Right lung (tissue), 10 donors: ENCODE results near the gene TCEA3. TPM values are rescaled to one million over a fixed set of nuclear protein-coding genes. Genes with fewer than 3 reads are reported as not detected.

Experiments used
- DNase-seq, 2 donors: peaks; one replicate each; pipeline ENCODE4 v3.0.0-alpha.2; 2013
- long read RNA-seq, 8 donors: transcript quantifications; one replicate each; lab custom pipeline, GENCODE V29; 2026
- polyA plus RNA-seq, 5 donors: library from polyadenylated mRNA; unstranded; fragments of 120-200 nt; gene quantifications; one replicate each; pipeline versions ENCODE4 v1.2.1 to v1.2.3, GENCODE V29; 2013; ENCODE audit warnings: inconsistent platforms in 1 of 5, low replicate concordance in 1 of 5; ENCODE audit not compliant: insufficient read length in 5 of 5, insufficient read depth in 1 of 5

The TCEA3 gene
- 10 to 100 TPM; 15.2 to 39.8 (median 28.2) TPM for polyA plus RNA-seq
- long read RNA-seq, donor 1, transcript TCEA3-203 (11 exons, 1,559 nt) = major isoform, 6 of 7 reads
- long read RNA-seq, donor 1, partial matches to known transcripts = 0 of 7 reads
- long read RNA-seq, donor 1, other reads (novel, unspliced or antisense) = 0 of 7 reads
- long read RNA-seq, donor 2, partial matches to known transcripts = 0 of 2 reads
- long read RNA-seq, donor 2, other reads (novel, unspliced or antisense) = 0 of 2 reads
- long read RNA-seq, donor 3, partial matches to known transcripts = 12 of 14 reads
- long read RNA-seq, donor 3, other reads (novel, unspliced or antisense) = 0 of 14 reads
- long read RNA-seq, donor 4, partial matches to known transcripts = 5 of 6 reads
- long read RNA-seq, donor 4, other reads (novel, unspliced or antisense) = 0 of 6 reads
- long read RNA-seq, donor 5, partial matches to known transcripts = 0 of 4 reads
- long read RNA-seq, donor 5, other reads (novel, unspliced or antisense) = 0 of 4 reads
- long read RNA-seq, donor 6, transcript TCEA3-203 (11 exons, 1,559 nt) = major isoform, 7 of 7 reads
- long read RNA-seq, donor 6, partial matches to known transcripts = 0 of 7 reads
- long read RNA-seq, donor 6, other reads (novel, unspliced or antisense) = 0 of 7 reads
- long read RNA-seq, donor 7, partial matches to known transcripts = 0 of 4 reads
- long read RNA-seq, donor 7, other reads (novel, unspliced or antisense) = 0 of 4 reads
- long read RNA-seq, donor 8, partial matches to known transcripts = 0 of 1 reads
- long read RNA-seq, donor 8, other reads (novel, unspliced or antisense) = 0 of 1 reads

GRCh38 chr1:23424293-23425192 lies at the start of gene TCEA3:
Gene TCEA3, minus strand, starts transcription at chr1:23424748. Its CDS starts 115 bp downstream, at chr1:23424633.
- DNase-seq = no peak

DNA sequence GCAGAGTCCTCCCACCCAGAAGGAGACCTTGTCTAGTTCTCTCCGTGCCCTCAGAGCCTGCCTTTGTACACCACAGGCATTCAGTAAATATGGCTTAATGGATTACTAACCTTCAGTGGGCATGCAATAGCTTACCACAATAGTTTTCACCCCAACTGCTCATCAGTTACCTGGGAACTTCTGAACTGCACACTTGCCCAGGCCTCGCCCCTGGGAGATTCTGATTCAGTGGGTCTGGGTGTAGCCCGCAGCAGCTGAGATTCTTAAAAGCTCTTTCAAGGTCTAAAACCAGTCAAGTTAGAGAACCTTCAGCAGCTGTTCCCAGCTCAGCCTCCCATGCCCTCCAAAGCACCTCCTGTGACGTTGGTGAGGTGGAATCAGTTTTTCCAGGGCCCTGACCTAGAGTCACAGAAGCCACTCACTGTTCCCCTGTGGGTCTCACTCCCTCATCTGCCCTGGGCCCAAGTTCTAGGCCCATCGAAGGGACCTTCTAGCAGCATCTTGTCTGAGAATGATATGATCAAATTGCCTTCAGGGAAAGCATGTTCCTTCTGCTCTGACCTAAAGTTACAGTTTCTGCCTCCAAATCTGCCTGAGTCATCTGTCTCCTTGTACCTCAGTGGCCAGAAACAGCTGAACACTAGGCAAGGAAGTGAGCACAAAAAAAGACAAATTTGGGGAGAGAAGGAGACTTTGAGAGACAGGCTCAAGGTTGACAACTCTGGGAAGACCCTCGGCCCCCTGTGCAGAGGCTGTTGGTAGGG lies 48.7 kb upstream of the TCEA3 start:
- no peak for DNase-seq

DNA sequence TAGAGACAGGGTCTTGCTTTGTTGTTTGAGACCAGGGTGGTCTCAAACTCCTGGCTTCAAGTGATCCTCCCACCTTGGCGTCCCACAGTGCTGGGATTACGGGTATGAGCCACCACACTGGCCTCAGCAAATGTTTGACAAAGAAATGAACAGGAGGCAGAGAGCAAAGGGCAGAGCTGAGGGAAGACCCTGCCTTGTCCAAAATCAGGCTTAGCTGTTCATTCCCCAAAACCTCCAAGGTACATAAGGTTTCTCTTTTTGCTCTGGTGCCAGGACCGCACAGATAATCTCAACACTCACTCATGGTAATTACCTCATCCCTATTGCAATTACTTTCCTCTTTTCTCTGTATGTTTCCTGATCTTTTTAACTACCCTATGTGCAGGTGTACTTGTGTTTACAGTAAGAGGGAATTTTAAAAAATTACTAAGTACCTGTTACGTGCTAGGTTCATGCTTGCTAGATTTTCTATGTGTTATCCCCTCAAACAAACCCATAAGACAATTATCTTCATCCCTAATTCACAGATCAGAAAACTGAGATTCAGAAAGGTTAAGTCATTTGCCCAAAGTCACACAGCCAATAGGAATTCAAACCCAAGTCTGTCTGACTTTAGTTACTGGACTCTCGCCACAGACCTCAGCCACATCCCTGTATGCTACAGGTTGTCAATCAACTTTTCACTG lies 47.9 kb upstream of the TCEA3 start:
- DNase-seq = no peak

DNA sequence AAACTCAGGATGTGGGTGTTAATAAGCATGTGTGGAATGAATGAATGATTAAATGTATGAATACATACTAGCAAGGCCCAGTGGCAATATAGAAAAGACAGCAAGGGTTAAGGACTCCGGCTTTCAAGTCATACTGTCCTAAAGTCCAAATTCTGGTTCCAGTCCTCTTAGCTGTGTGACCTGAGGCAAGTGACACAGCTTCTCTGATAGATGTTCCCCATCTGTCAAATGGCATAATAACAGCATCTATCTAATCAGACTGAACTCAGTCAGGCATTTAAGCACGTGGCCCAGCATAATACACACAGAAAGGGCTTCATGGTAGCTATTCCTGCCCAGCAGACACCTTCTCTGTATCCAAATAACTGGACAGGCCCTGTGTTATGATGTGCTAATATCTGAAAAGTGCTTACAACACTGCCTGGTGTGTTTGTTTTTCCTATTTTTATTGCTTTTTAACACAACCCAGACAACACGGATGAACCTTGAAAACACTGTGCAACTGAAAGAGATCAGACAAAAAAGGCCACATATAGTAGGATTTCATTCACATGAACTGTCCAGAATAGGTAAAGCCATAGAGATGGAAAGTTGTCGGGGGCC lies 47.0 kb upstream of the TCEA3 start:
- no peak for DNase-seq

DNA sequence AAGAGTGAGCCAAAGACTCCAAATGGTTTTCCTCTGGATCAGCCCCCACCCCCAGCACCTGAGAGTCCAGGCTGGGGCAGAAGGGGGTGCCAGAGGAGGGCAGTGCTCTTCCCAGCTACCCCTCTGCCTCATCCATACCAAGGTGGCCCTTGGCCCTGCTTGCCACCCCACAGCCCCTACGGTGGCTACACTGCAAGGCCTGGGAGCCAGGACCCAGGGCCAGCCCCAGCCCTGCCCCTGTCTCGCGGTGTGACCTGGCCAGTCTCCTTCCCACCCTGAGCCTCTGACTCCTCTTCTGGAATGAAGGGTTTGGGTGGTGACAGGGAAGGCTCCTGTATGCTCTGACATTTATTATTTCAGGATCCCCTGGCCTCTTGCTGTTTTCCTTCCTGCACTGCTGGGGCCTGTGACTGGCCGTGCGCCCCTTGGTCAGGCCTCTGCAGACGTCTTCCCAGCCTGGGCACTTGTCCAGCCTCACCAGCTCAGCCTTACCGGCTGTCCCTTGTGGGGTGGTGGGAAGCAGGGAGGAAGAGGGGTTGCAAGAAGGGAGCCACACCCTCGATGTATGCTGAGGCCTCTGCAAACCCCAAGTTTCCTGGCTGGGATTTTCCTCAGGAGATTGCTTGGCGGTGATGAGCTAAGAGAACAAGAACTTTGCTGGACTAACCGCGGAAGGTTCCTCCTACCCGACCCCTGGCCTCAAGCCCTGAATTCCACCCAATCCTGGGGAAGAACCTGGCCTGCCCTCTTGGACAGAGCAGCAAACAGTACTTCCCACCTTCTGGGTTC lies 45.9 kb upstream of the TCEA3 start:
- no peak for DNase-seq

GRCh38 chr1:23469372-23469982 lies 44.9 kb upstream of the TCEA3 start:
- DNase-seq = no peak

DNA sequence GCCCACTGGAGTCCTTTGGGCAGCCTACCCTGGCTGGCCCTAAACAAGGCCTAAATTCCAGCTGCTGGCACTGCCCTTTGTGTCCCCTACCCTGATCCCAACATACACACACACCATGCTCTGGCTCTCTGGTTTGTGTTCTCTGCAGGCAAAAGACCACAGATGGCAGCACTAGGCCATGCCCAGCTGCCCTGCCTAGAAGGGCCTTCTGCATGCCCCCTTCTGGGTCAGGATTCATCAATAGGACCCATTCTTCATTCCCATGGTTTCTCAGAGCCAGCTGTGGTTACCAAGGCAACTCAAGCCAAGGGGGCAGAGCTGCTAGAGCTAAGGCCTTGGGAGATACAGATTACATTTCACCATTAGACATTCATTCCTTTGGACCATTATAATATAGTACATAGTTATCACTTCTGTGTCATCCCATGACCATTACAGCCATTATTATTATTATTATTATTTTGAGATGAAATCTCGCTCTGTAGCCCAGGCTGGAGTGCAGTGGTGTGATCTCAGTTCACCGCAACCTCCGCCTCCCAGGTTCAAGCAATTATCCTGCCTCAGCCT lies 42.0 kb upstream of the TCEA3 start:
- DNase-seq = no peak

DNA sequence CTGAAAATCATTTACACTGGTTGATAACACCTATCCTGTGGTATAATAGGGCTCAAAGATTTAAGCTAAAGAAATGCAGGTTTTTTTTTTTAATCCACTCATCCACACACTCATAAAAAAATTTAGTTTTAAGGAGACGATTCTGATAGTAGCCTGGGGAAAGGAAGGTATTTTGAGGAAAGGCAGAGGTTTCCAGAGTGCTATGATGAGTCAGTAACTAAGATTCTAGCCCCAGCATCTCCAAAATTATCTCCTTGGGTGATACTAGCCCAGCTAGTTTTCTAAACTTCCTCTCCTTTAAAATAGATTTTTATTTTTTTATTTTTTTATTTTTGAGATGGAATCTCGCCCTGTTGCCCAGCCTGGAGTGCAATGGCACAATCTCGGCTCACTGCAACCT lies 38.7 kb upstream of the TCEA3 start:
- no peak for DNase-seq

DNA sequence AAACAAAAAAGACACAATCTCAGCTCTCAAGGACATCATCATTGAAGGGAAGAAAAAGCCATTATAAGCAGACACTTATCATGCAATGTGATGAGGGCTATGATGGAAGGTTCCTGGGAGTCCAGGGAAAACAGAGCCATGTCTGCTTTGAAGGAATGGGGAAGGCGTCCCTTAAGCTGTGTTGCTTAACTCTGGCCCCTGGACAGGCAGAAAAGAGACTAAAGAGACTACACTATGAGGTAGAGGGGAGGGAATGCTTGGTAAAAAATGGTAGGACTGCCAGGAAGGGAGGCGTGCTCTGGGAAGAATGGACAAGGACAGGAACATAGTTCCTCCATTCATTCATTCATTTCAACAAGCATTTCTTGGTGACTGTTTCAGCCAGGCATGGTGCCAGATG lies 38.2 kb upstream of the TCEA3 start:
- DNase-seq = no peak

DNA sequence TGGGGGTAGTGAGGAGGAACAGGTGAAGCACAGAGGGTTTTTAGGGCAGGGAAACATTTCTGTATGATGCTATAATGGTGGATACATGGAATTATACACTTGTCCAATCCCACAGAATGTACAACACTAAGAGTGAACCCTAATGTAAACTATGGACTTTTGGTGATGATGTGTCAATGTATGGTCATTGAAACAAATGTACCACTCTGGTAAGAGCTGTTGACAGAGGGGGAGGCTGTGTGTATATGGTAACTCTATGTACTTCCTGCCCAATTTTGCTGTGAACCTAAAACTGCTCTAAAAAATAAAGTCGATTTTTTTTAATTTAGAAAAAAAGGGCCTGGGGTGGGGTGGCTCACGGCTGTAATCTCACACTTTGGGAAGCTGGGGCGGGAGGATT lies 36.5 kb upstream of the TCEA3 start:
- no peak for DNase-seq

DNA sequence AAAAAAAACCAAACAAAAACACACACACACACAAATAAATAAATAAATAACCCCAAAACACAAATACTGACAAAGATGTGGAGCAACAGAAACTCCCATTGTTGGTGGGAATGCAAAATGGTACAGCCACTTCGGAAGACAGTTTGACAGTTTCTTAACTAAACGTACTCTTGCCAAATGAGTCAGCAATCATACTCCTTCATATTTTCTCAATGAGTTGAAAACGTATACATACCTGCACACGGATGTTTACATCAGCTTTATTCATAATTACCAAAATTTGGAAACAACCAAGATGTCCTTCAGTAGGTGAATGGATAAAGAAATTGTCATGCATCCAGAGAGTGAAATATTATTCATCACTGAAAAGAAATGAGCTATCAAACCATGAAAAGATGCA lies 36.0 kb upstream of the TCEA3 start:
- no peak for DNase-seq

- no peak for DNase-seq
Observed at GRCh38 chr1:23459338-23459757, 34.8 kb upstream of the TCEA3 start.

- DNase-seq = no peak
Observed at GRCh38 chr1:23456226-23456625, 31.7 kb upstream of the TCEA3 start.

GRCh38 chr1:23453455-23454000 lies 29.0 kb upstream of the TCEA3 start:
- DNase-seq = no peak

- DNase-seq = peak; percentile 64 to 65
Observed at GRCh38 chr1:23452011-23452411, 27.5 kb upstream of the TCEA3 start.

DNA sequence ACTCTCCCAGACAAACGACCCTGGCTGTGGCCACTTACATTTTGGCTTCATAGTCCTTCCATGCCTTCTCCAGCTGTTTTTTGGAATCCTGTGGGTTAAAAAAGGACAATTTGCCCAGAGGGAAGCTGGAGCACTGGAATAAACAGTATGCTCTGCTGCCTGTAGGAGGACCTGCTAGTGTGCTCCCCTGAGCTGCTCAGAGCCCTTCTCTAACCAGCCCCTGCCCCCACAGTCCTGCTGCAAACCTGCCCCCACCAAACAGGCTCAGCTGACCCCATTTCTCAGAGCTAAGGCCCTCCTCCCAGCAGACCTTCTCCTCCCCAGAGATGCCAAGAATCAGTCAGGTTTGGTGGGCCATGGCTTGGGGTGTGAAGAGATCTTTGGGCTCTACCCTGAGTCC lies 26.9 kb upstream of the TCEA3 start:
- no peak for DNase-seq

DNA sequence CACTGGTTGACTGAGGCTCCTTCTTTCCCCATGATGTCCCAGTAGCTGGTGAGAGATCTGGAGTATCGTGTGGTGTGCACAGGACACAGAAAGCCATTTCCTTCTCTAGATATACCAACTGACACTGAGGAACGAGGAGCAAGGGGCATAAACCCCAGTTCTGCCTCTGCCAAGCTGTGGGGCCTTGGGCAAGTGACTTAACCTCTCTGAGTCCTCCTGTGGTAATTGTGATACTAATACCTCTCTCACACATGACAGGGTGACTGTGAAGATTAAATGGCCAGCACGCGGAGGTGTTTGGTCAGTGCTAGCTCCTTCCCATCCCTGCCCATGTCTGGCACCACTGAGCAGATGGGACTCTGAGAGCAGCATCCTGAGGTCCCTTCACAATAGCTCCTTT lies 26.3 kb upstream of the TCEA3 start:
- no peak for DNase-seq

GRCh38 chr1:23449958-23450357 lies 25.4 kb upstream of the TCEA3 start:
- no peak for DNase-seq
